ENCODE results near the gene CPNE8.

The CPNE8 gene

GRCh38 chr12:38823314-38823713 lies 82.1 kb downstream of the CPNE8 start:
- DNase-seq (ENCODE audit: low read depth in 1 of 2, low spot score in 1 of 2): no peak
- Histone ChIP-seq H3K4me3 (replicated peaks; ENCODE audit: insufficient read depth, low read length) (no peak overlapping the region), H3K27me3 (ENCODE audit: insufficient read depth, poor library complexity, severe bottlenecking) (no peaks in the 10 kb centered on the region), H3K27ac (replicated peaks) (no peak overlapping the region)
- TF ChIP-seq GABPA (IDR thresholded peaks at IDR 0.05; ENCODE audit: low read depth) (no peak), POLR2AphosphoS5 (IDR thresholded peaks at IDR 0.05; ENCODE audit: low read depth) (no peak), SPI1 (IDR thresholded peaks at IDR 0.05; ENCODE audit: borderline replicate concordance, low read depth) (no peak), CTCF (IDR thresholded peaks at IDR 0.05; ENCODE audit: insufficient read depth, low read length) (no peak), REST (IDR thresholded peaks at IDR 0.05; ENCODE audit: insufficient replicate concordance, low read depth) (no peak)

- no peak for DNase-seq (ENCODE audit: low read depth in 1 of 2, low spot score in 1 of 2)
- TF ChIP-seq REST (IDR thresholded peaks at IDR 0.05; ENCODE audit: insufficient replicate concordance, low read depth) (no peak), GABPA (IDR thresholded peaks at IDR 0.05; ENCODE audit: low read depth) (no peak), CTCF (IDR thresholded peaks at IDR 0.05; ENCODE audit: insufficient read depth, low read length) (no peak), POLR2AphosphoS5 (IDR thresholded peaks at IDR 0.05; ENCODE audit: low read depth) (no peak), SPI1 (IDR thresholded peaks at IDR 0.05; ENCODE audit: borderline replicate concordance, low read depth) (no peak)
- Histone ChIP-seq H3K27me3 (ENCODE audit: insufficient read depth, poor library complexity, severe bottlenecking) (no peaks in the 10 kb centered on the region), H3K27ac (replicated peaks) (no peak overlapping the region), H3K4me3 (replicated peaks; ENCODE audit: insufficient read depth, low read length) (no peak overlapping the region)
These were observed 87.4 kb downstream of the CPNE8 start for GRCh38 chr12:38817942-38818341.

GRCh38 chr12:38813923-38814322 lies 91.5 kb downstream of the CPNE8 start:
- H3K27me3 ChIP-seq (ENCODE audit: insufficient read depth, poor library complexity, severe bottlenecking): no peaks in the 10 kb centered on the region
- no peak for DNase-seq (ENCODE audit: low read depth in 1 of 2, low spot score in 1 of 2)
- no peak overlapping the region for H3K4me3 ChIP-seq (replicated peaks; ENCODE audit: insufficient read depth, low read length)
- no peak for TF ChIP-seq GABPA (IDR thresholded peaks at IDR 0.05; ENCODE audit: low read depth)
- no peak for TF ChIP-seq SPI1 (IDR thresholded peaks at IDR 0.05; ENCODE audit: borderline replicate concordance, low read depth)
- no peak for TF ChIP-seq CTCF (IDR thresholded peaks at IDR 0.05; ENCODE audit: insufficient read depth, low read length)
- no peak for TF ChIP-seq POLR2AphosphoS5 (IDR thresholded peaks at IDR 0.05; ENCODE audit: low read depth)
- TF ChIP-seq REST (IDR thresholded peaks at IDR 0.05; ENCODE audit: insufficient replicate concordance, low read depth): no peak
- no peak overlapping the region for H3K27ac ChIP-seq (replicated peaks)

Data from HL-60 (cell line).